Sigmoid colon (tissue), 7 donors: Measurements from ENCODE around the gene KRT76. TPM values are rescaled to one million over a fixed set of nuclear protein-coding genes. Genes with fewer than 3 reads are reported as not detected.

ENCODE experiments used
- DNase-seq: peaks from one replicate; pipeline ENCODE4 v3.0.0-alpha.2; 2019
- H3K27ac ChIP-seq, 4 donors: fragments of 200-600 bp; sonication (generic); one replicate each; pipeline ENCODE4 v1.5.1; 2016 to 2019; ENCODE audit warnings: mild to moderate bottlenecking in 1 of 4
- H3K27me3 ChIP-seq, 3 donors: fragments of 200-600 bp; sonication (generic); one replicate each; pipeline ENCODE4 v1.5.1; 2019; ENCODE audit warnings: mild to moderate bottlenecking in 1 of 3
- H3K36me3 ChIP-seq, 4 donors: fragments of 200-600 bp; sonication (generic); one replicate each; pipeline ENCODE4 v1.5.1; 2016 to 2019
- H3K4me1 ChIP-seq, 4 donors: fragments of 200-600 bp; sonication (generic); one replicate each; pipeline ENCODE4 v1.5.1; 2017 to 2019
- H3K4me3 ChIP-seq, 4 donors: fragments of 200-600 bp; sonication (generic); one replicate each; pipeline ENCODE4 v1.5.1; 2017 to 2019; ENCODE audit warnings: mild to moderate bottlenecking in 2 of 4, moderate library complexity in 1 of 4
- H3K9me3 ChIP-seq, 4 donors: fragments of 200-600 bp in 3 of 4; sonication (generic) in 3 of 4; one replicate each; pipeline versions ENCODE4 v1.5.1 to v1.6.1; 2013 to 2019
- EP300 ChIP-seq, 4 donors: sonication (generic); formaldehyde crosslinking; IDR thresholded peaks; one replicate each; pipeline ENCODE4 v1.6.1; 2017; ENCODE audit warnings: antibody characterized with exemption in 4 of 4
- POLR2A ChIP-seq, 2 donors: fragments of 450-650 bp; IDR thresholded peaks; one replicate each; pipeline ENCODE4 v1.6.1; 2016; ENCODE audit warnings: antibody characterized with exemption in 2 of 2, mild to moderate bottlenecking in 2 of 2, moderate library complexity in 2 of 2
- POLR2AphosphoS5 ChIP-seq, 4 donors: sonication (generic); formaldehyde crosslinking; IDR thresholded peaks; one replicate each; pipeline ENCODE4 v1.6.1; 2017; ENCODE audit warnings: antibody characterized with exemption in 4 of 4
- WGBS, 2 donors: extraction: QIAGEN DNeasy Blood & Tissue Kit; methylation state at CpG; one replicate each; pipeline ENCODE4 v1.1.7; 2013; 5-methylcytosine and 5-hydroxymethylcytosine counted together
- intact Hi-C: fragments of 100-400 bp; cut with DNase I; formaldehyde crosslinking; loops from one replicate; pipeline ENCODE4 v1.15.1; 2023
- polyA plus RNA-seq, 3 donors: library from polyadenylated mRNA; stranded (reverse); fragments of 200-250 nt; gene quantifications; one replicate each; pipeline ENCODE4 v1.2.3, GENCODE V29; 2013
- total RNA-seq, 4 donors: library from RNA; depleted of rRNA; stranded (reverse); fragments of >200 nt; gene quantifications; one replicate each; pipeline ENCODE4 v1.1.0, GENCODE V29; 2016
- TF ChIP-seq, protein P1 (sequence below), 4 experiments: fragments of 450-650 bp in 3 of 4; fragments of 200-600 bp in 1 of 4; IDR thresholded peaks; one replicate each; pipeline ENCODE4 v1.5.1; 2016 to 2019; ENCODE audit warnings: antibody characterized with exemption in 4 of 4, mild to moderate bottlenecking in 3 of 4, moderate library complexity in 2 of 4
- donor health status: healthy with polysubstance abuse.
- donor health status: Bipolar disorder and iron deficiency.
- donor health status: healthy.

The KRT76 gene
- total and polyA plus RNA-seq, 7 donors = not detected

DNA sequence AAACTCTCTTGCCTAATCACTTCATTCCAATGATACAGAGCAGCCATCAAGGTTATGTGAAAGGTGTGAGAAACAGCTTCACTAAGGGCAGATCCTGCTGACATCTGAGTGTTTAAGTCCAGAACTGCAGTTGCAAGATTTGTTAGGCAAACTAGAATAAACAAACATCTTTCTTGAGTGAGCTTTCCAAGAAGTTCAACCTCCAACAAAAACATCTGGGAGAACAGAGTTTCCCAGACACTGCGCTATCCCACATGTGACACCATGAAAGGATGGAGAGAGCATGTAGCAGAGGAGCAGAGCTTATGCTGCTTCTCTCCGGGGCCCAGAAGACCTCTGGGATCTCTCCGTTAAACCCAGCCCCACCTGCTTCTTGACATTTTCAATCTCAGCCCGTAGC, 5.6 kb downstream of the KRT76 start:
- WGBS, 2 donors = 77 to 80% methylated on average over 4 of the region's 4 CpGs
- DNase-seq = no peak
- Histone ChIP-seq H3K27me3 (no peaks in the 10 kb centered on the region), H3K4me3 (no peak overlapping the region), H3K4me1 (no peaks in the 10 kb centered on the region), H3K27ac (no peak overlapping the region), H3K9me3 (no peaks in the 10 kb centered on the region), H3K36me3 (no peaks in the 10 kb centered on the region)
- intact Hi-C loops = no loop called here
- TF ChIP-seq, protein P1, sequence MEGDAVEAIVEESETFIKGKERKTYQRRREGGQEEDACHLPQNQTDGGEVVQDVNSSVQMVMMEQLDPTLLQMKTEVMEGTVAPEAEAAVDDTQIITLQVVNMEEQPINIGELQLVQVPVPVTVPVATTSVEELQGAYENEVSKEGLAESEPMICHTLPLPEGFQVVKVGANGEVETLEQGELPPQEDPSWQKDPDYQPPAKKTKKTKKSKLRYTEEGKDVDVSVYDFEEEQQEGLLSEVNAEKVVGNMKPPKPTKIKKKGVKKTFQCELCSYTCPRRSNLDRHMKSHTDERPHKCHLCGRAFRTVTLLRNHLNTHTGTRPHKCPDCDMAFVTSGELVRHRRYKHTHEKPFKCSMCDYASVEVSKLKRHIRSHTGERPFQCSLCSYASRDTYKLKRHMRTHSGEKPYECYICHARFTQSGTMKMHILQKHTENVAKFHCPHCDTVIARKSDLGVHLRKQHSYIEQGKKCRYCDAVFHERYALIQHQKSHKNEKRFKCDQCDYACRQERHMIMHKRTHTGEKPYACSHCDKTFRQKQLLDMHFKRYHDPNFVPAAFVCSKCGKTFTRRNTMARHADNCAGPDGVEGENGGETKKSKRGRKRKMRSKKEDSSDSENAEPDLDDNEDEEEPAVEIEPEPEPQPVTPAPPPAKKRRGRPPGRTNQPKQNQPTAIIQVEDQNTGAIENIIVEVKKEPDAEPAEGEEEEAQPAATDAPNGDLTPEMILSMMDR (IDR thresholded peaks at IDR 0.05) = no peak
- no peak for TF ChIP-seq EP300 (IDR thresholded peaks at IDR 0.05)
- TF ChIP-seq POLR2A (IDR thresholded peaks at IDR 0.05) = no peak

- no peaks in the 10 kb centered on the region for H3K4me1 ChIP-seq
- H3K27ac ChIP-seq = no peak overlapping the region
- no peak for TF ChIP-seq POLR2AphosphoS5 (IDR thresholded peaks at IDR 0.05)
- TF ChIP-seq EP300 (IDR thresholded peaks at IDR 0.05) = no peak
- TF ChIP-seq POLR2A (IDR thresholded peaks at IDR 0.05) = no peak
- TF ChIP-seq, protein P1 (IDR thresholded peaks at IDR 0.05) = no peak
- intact Hi-C loops = no loop called here
- H3K36me3 ChIP-seq = no peaks in the 10 kb centered on the region
- H3K27me3 ChIP-seq = no peaks in the 10 kb centered on the region
- no peaks in the 10 kb centered on the region for H3K9me3 ChIP-seq
- 78% methylated on average over 6 of the region's 6 CpGs for WGBS, 2 donors
- DNase-seq = no peak
- H3K4me3 ChIP-seq = no peak overlapping the region
Observed at GRCh38 chr12:52771088-52771487, 6.1 kb downstream of the KRT76 start.

DNA sequence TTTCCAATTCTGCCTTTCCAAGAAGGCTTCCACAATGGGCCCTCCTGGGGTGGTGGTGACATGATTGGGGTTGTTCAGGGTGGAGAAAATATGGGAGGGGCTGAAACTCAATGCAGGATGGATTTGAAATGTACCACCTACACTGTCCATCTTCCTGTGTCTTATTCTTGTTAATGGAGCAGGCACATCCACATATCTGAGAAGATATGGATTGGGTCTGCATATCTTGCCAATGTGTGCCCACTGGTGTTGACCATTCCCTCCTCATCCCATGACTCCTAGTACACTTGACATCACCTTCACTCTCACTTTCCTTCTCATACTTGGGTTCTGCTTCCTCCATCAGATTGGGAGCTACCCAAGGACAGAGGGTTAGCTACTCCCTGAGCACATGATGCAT, 7.2 kb downstream of the KRT76 start:
- TF ChIP-seq EP300 (IDR thresholded peaks at IDR 0.05) = no peak
- intact Hi-C loops = no loop called here

GRCh38 chr12:52769354-52769753, 7.8 kb downstream of the KRT76 start:
- no peak overlapping the region for H3K4me3 ChIP-seq
- WGBS, 2 donors = 58 to 63% methylated on average over 3 of the region's 3 CpGs
- H3K9me3 ChIP-seq = no peaks in the 10 kb centered on the region

More for the DNA sequence above, 7.2 kb downstream of the KRT76 start:
- no peaks in the 10 kb centered on the region for H3K9me3 ChIP-seq
- DNase-seq = no peak
- no peak overlapping the region for H3K4me3 ChIP-seq
- H3K27ac ChIP-seq = no peak overlapping the region
- H3K36me3 ChIP-seq = no peaks in the 10 kb centered on the region
- H3K27me3 ChIP-seq = no peaks in the 10 kb centered on the region
- H3K4me1 ChIP-seq = no peaks in the 10 kb centered on the region

DNA sequence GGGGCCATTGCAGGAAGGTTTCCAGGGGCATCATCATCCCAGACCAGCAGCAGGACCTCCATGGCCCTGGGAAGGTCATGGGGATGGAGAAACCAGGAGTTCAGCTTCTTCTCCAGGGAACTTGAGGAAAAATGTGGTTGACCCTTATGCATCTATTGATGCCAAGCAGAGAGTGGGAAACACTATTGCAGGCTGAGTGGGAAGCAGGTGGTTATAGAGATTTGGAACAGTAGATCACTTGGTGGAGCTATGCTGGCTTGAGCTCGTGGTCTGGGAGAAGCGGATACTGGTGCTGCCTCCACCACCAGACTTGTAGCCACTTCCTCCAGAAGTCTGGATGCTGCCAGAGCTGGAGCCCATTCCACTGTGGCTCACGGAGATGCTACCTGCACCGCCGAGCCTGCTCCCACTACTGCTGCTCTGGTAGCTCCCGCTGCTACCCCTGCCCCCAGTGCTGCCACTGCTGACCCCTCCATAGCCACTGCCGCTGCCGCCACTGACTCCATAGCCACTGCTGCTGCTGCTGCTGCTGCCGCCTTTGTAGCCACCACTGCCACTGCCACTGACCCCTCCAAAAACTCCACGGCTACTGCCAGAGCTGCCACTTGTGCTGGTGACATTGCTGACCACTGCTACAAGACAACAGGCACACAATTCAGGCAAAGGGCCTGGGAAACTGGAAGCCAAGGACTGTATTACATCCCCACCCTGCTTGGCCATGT, 8.5 kb downstream of the KRT76 start:
- DNase-seq = no peak
- intact Hi-C loops = no loop called here
- TF ChIP-seq POLR2AphosphoS5 (IDR thresholded peaks at IDR 0.05) (no peak), EP300 (IDR thresholded peaks at IDR 0.05) (no peak), POLR2A (IDR thresholded peaks at IDR 0.05) (no peak)
- TF ChIP-seq, protein P1 (IDR thresholded peaks at IDR 0.05) = no peak
- no peak overlapping the region for H3K4me3 ChIP-seq
- H3K4me1 ChIP-seq = no peaks in the 10 kb centered on the region
- H3K36me3 ChIP-seq = no peaks in the 10 kb centered on the region
- no peaks in the 10 kb centered on the region for H3K27me3 ChIP-seq
- H3K9me3 ChIP-seq = no peaks in the 10 kb centered on the region
- no peak overlapping the region for H3K27ac ChIP-seq
- WGBS, 2 donors = 79 to 85% methylated on average over 10 of the region's 10 CpGs

More at GRCh38 chr12:52769354-52769753, 7.8 kb downstream of the KRT76 start:
- Histone ChIP-seq H3K27me3 (no peaks in the 10 kb centered on the region), H3K36me3 (no peaks in the 10 kb centered on the region), H3K4me1 (no peaks in the 10 kb centered on the region), H3K27ac (no peak overlapping the region)
- no peak for DNase-seq
- no peak for TF ChIP-seq POLR2AphosphoS5 (IDR thresholded peaks at IDR 0.05)
- no peak for TF ChIP-seq POLR2A (IDR thresholded peaks at IDR 0.05)
- no peak for TF ChIP-seq EP300 (IDR thresholded peaks at IDR 0.05)
- TF ChIP-seq, protein P1 (IDR thresholded peaks at IDR 0.05) = no peak
- intact Hi-C loops = no loop called here
